Panc1 (cell line): ENCODE results near the gene SVIL. TPM values are rescaled to one million over a fixed set of nuclear protein-coding genes. Genes with fewer than 3 reads are reported as not detected.
"Not testable (repeated sequence)": the region's sequence is repeated elsewhere in the genome, so short reads cannot be mapped to it uniquely, and the experiment has no call there.

Experiments used
- ATAC-seq: fragments of 200-7000 bp; cut with Tn5 transposase; 2 replicates; pipeline ENCODE4 v1.9.1; 2020; ENCODE audit warnings: mild to moderate bottlenecking, moderate library complexity
- BruUV-seq: library from RNA; stranded (reverse); fragments of 400-500 nt; replicated peaks from 2 replicates; lab custom pipeline; 2021; lab: Mats Ljungman, UMichigan
- CTCF ChIA-PET: fragments of 300-600 bp; sonication (Branson Sonifier 250); formaldehyde crosslinking; loops from one replicate; lab custom pipeline; 2022; ENCODE audit warnings: antibody characterized with exemption; lab: Charles Lee
- POLR2A ChIA-PET: fragments of 300-600 bp; sonication (Branson Sonifier 250); formaldehyde crosslinking; loops from one replicate; lab custom pipeline; 2022; ENCODE audit warnings: antibody characterized with exemption; lab: Charles Lee
- DNase-seq: peaks from one replicate; pipeline ENCODE4 v3.0.0-alpha.2; 2010; ENCODE audit warnings: low read depth, low spot score
- H3K27ac ChIP-seq: 2 replicates; pipeline ENCODE4 v1.5.1; 2011; ENCODE audit warnings: mild to moderate bottlenecking, low read length, inconsistent platforms
- H3K27me3 ChIP-seq: fragments of 200-500 bp; sonication (Bioruptor generic); 2 replicates; pipeline ENCODE4 v1.6.0; 2014; ENCODE audit warnings: low read length, inconsistent platforms; ENCODE audit not compliant: control insufficient read depth, insufficient read depth
- H3K36me3 ChIP-seq: fragments of 200-500 bp; sonication (Bioruptor generic); 2 replicates; pipeline ENCODE4 v1.5.1; 2014; ENCODE audit warnings: inconsistent platforms, mild to moderate bottlenecking, low read length, moderate library complexity; ENCODE audit not compliant: control insufficient read depth, insufficient read depth
- H3K4me1 ChIP-seq: 2 replicates; pipeline ENCODE4 v1.5.1; 2011; ENCODE audit warnings: inconsistent platforms, mild to moderate bottlenecking, low read length, moderate library complexity; ENCODE audit not compliant: control insufficient read depth, insufficient read depth
- H3K4me3 ChIP-seq, 2 experiments: 2 replicates each; pipeline ENCODE4 v1.5.1; 2011 to 2012; ENCODE audit warnings: low read depth in 2 of 2, low read length in 2 of 2, mild to moderate bottlenecking in 2 of 2, inconsistent platforms in 1 of 2, moderate library complexity in 1 of 2
- H3K9me3 ChIP-seq: fragments of 200-500 bp; sonication (Bioruptor generic); 2 replicates; pipeline ENCODE4 v1.5.1; 2014; ENCODE audit warnings: low read depth, mild to moderate bottlenecking, inconsistent platforms, low read length, moderate library complexity; ENCODE audit not compliant: control insufficient read depth, insufficient read depth
- CTCF ChIP-seq: fragments of 450-650 bp; IDR thresholded peaks from 2 replicates; pipeline ENCODE4 v1.5.1; 2017; ENCODE audit warnings: mild to moderate bottlenecking
- POLR2AphosphoS5 ChIP-seq: IDR thresholded peaks from 2 replicates; pipeline ENCODE4 v1.6.1; 2012; ENCODE audit warnings: mild to moderate bottlenecking, low read depth, low read length, moderate library complexity
- REST ChIP-seq, 2 experiments: IDR thresholded peaks; 2 replicates each; pipeline ENCODE4 v1.6.1; 2011 to 2012; ENCODE audit warnings: low read depth in 2 of 2, control low read depth in 1 of 2, low read length in 1 of 2, mild to moderate bottlenecking in 1 of 2, moderate library complexity in 1 of 2; ENCODE audit not compliant: insufficient read depth in 1 of 2
- SIN3A ChIP-seq: IDR thresholded peaks from 2 replicates; pipeline ENCODE4 v1.6.1; 2012; ENCODE audit warnings: low read depth, mild to moderate bottlenecking, low read length, moderate library complexity, borderline replicate concordance; ENCODE audit not compliant: insufficient read depth
- TCF7L2 ChIP-seq: IDR thresholded peaks from 2 replicates; pipeline ENCODE4 v1.6.1; 2011; ENCODE audit warnings: mild to moderate bottlenecking, low read depth, low read length, inconsistent platforms
- in situ Hi-C: cut with HindIII; loops from 2 replicates; pipeline ENCODE4 v1.10.0; 2016; ENCODE audit warnings: low sequenced_read_pairs, low pct_unique_long_range_greater_than_20kb
- intact Hi-C: fragments of 100-400 bp; cut with micrococcal nuclease; formaldehyde crosslinking; loops from one replicate; pipeline ENCODE4 v1.10.0; 2022; ENCODE audit not compliant: unreplicated experiment
- total RNA-seq: library from RNA; stranded (reverse); gene quantifications from one replicate; pipeline ENCODE4 v1.2.1, GENCODE V29; 2021; ENCODE audit not compliant: unreplicated experiment

Gene SVIL
- total RNA-seq, 1 experiment from 2014 or later, result 72.8 TPM

- ChIA-PET CTCF (no interaction called here), POLR2A (no interaction called here)
- DNase-seq (no peak), ATAC-seq (no peak)
- no peak overlapping the region for H3K4me3 ChIP-seq
- in situ Hi-C loops (no loop called here), intact Hi-C loops (no loop called here)
- H3K9me3 ChIP-seq, result no peaks in the 10 kb centered on the region
- no peaks in the 10 kb centered on the region for H3K36me3 ChIP-seq
- H3K27me3 ChIP-seq, result no peaks in the 10 kb centered on the region
- BruUV-seq, result TSS peak; percentile 19
- H3K4me1 ChIP-seq, result peaks cover 21% of the 10 kb centered on the region
- peak overlapping the region; percentile 6; the same call in 1 of the 2 replicates for H3K27ac ChIP-seq
- TF ChIP-seq REST (IDR thresholded peaks at IDR 0.05; ENCODE audit: insufficient read depth in 1 of 2, low read depth in 2 of 2, low read length in 1 of 2) (no peak), CTCF (no peak), TCF7L2 (no peak), SIN3A (no peak), POLR2AphosphoS5 (no peak)
These were observed 7.3 kb downstream of the SVIL start for GRCh38 chr10:29627201-29628132.

GRCh38 chr10:29624357-29624756, 10.4 kb downstream of the SVIL start:
- H3K27me3 ChIP-seq, BruUV-seq, H3K27ac ChIP-seq, H3K36me3 ChIP-seq, intact Hi-C loops, ATAC-seq, H3K9me3 ChIP-seq, DNase-seq, POLR2A ChIA-PET, H3K4me3 ChIP-seq, in situ Hi-C loops: not testable (repeated sequence)
- H3K4me1 ChIP-seq, result peaks cover 45% of the 10 kb centered on the region
- CTCF ChIA-PET, result interaction anchor here (0.6 kb wide), 1 partner anchor 25 kb away, joined by 4 read pairs; no protein-coding TSS in a partner anchor

GRCh38 chr10:29623797-29624196, 11.0 kb downstream of the SVIL start:
- ATAC-seq, result no peak
- ChIA-PET CTCF (interaction anchor here (0.6 kb wide), 1 partner anchor 25 kb away, joined by 4 read pairs; no protein-coding TSS in a partner anchor), POLR2A (no interaction called here)
- in situ Hi-C loops, result no loop called here
- no peak overlapping the region for H3K4me3 ChIP-seq
- H3K27me3 ChIP-seq, result no peaks in the 10 kb centered on the region
- no peaks in the 10 kb centered on the region for H3K36me3 ChIP-seq
- no peak overlapping the region for H3K27ac ChIP-seq
- intact Hi-C loops, result no loop called here
- H3K4me1 ChIP-seq, result peaks cover 51% of the 10 kb centered on the region
- no peak for DNase-seq
- no peaks in the 10 kb centered on the region for H3K9me3 ChIP-seq
- no peak for TF ChIP-seq TCF7L2
- no peak for TF ChIP-seq CTCF
- TF ChIP-seq POLR2AphosphoS5, result no peak
- TF ChIP-seq SIN3A, result no peak
- TF ChIP-seq REST (IDR thresholded peaks at IDR 0.05; ENCODE audit: insufficient read depth in 1 of 2, low read depth in 2 of 2, low read length in 1 of 2), result no peak
- BruUV-seq, result no TSS peak
